Fibroblast of mammary gland (primary cell): ENCODE measurements around the gene LRIG1.

Experiments
- DNase-seq: peaks from one replicate; pipeline ENCODE4 v3.0.0-alpha.2; 2010; ENCODE audit warnings: low read depth
- H3K4me3 ChIP-seq: 2 replicates; pipeline ENCODE4 v1.5.1; 2011; ENCODE audit warnings: low read depth, mild to moderate bottlenecking, low read length, moderate library complexity; ENCODE audit not compliant: control insufficient read depth
- CTCF ChIP-seq: conservative IDR thresholded peaks from 2 replicates; pipeline ENCODE4 v1.5.1; 2011; ENCODE audit warnings: low read depth, low read length, inconsistent platforms; ENCODE audit not compliant: control insufficient read depth, insufficient read depth

Gene LRIG1

GRCh38 chr3:66500576-66501482 lies at the start of gene LRIG1:
LRIG1 (minus strand) TSS chr3:66501022; CDS start chr3:66500407, 615 bp downstream.
- DNase-seq: peak; percentile 95
- H3K4me3 ChIP-seq: peak within 1 kb of the TSS; percentile 72

GRCh38 chr3:66544619-66545429 lies 44.0 kb upstream of the LRIG1 start:
- H3K4me3 ChIP-seq: no peak overlapping the region
- TF ChIP-seq CTCF: no peak
- DNase-seq: no peak

More at GRCh38 chr3:66500576-66501482, at the start of gene LRIG1:
- TF ChIP-seq CTCF: no peak

- no peak for DNase-seq
- no peak overlapping the region for H3K4me3 ChIP-seq
- TF ChIP-seq CTCF: no peak
These were observed 41.3 kb upstream of the LRIG1 start for GRCh38 chr3:66542153-66542552.

GRCh38 chr3:66539466-66539989 lies 38.7 kb upstream of the LRIG1 start:
- no peak for DNase-seq
- TF ChIP-seq CTCF: no peak

GRCh38 chr3:66538390-66538789 lies 37.6 kb upstream of the LRIG1 start:
- no peak for TF ChIP-seq CTCF
- no peak for DNase-seq

More at GRCh38 chr3:66539466-66539989, 38.7 kb upstream of the LRIG1 start:
- no peak overlapping the region for H3K4me3 ChIP-seq

GRCh38 chr3:66537735-66538134 lies 36.9 kb upstream of the LRIG1 start:
- TF ChIP-seq CTCF: no peak

More at GRCh38 chr3:66538390-66538789, 37.6 kb upstream of the LRIG1 start:
- no peak overlapping the region for H3K4me3 ChIP-seq

More at GRCh38 chr3:66537735-66538134, 36.9 kb upstream of the LRIG1 start:
- DNase-seq: no peak
- no peak overlapping the region for H3K4me3 ChIP-seq
